ENCODE results near the gene SMIM35. TPM values are rescaled to one million over a fixed set of nuclear protein-coding genes. Genes with fewer than 3 reads are reported as not detected.

The SMIM35 gene
- total and polyA plus RNA-seq, 2 of the 4 experiments (the other 2 are of a cell fraction): not detected

DNA sequence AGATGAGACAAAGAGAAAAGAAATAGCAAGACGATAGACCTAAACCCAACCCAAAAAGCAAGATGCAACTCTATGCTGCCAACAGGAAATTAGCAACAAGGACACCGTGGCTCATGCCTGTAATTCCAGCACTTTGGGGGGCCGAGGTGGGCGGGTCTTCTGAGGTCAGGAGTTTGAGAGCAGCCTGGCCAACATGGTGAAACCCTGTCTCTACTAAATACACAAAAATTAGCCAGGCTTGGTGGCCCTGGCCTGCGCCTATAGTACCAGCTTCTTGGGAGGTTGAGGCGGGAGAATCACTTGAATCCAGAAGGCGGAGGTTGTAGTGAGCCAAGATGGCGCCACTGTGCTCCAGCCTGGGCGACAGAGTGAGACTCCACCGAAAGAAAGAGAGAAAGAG lies 124.9 kb downstream of the SMIM35 start:
- CTCF ChIA-PET: no interaction called here

More for the DNA sequence above, 124.9 kb downstream of the SMIM35 start:
- ATAC-seq (ENCODE audit: low read depth) (no peak), DNase-seq (no peak)
- Histone ChIP-seq H2BK20ac (ENCODE audit: low read depth, low read length) (no peak overlapping the region), H3K14ac (replicated peaks; ENCODE audit: low read depth, low read length) (no peak overlapping the region), H2AK9ac (replicated peaks; ENCODE audit: low read depth, low read length, poor library complexity) (no peak overlapping the region), H2AFZ (replicated peaks; ENCODE audit: low read length, poor library complexity) (no peak overlapping the region), H3K4ac (ENCODE audit: low read depth, low read length) (no peak overlapping the region), H3K4me3 (ENCODE audit: insufficient read depth, low read depth, low read length) (no peak overlapping the region), H3K9me1 (ENCODE audit: insufficient read depth, low read length) (no peaks in the 10 kb centered on the region), H4K20me1 (ENCODE audit: insufficient read depth, low read length) (no peaks in the 10 kb centered on the region), H2AK5ac (ENCODE audit: low read depth, low read length) (no peak overlapping the region), H3K9me3 (ENCODE audit: control insufficient read depth, insufficient read depth, low read length) (no peaks in the 10 kb centered on the region), H3K27ac (ENCODE audit: insufficient read depth, low read length) (no peak overlapping the region), H4K91ac (ENCODE audit: insufficient read depth, low read depth, low read length) (no peak overlapping the region), H3K4me2 (ENCODE audit: low read depth, low read length) (no peak overlapping the region), H2BK120ac (ENCODE audit: low read depth, low read length) (no peak overlapping the region), H3K18ac (ENCODE audit: low read depth, low read length) (no peak overlapping the region), H3K27me3 (ENCODE audit: control insufficient read depth, insufficient read depth, low read length) (no peaks in the 10 kb centered on the region; the same call in 1 of the 2 replicates), H3K4me1 (ENCODE audit: control insufficient read depth, insufficient read depth, low read length) (no peaks in the 10 kb centered on the region), H2BK15ac (ENCODE audit: low read depth, low read length) (no peak overlapping the region), H4K8ac (ENCODE audit: low read depth in 2 of 2, low read length in 2 of 2) (no peak overlapping the region), H3K9ac (ENCODE audit: low read depth, low read length) (no peak overlapping the region), H3K79me1 (ENCODE audit: low read depth in 1 of 2, low read length in 2 of 2) (no peaks in the 10 kb centered on the region), H3K56ac (ENCODE audit: extremely low read depth, insufficient read depth, low read length) (no peak overlapping the region), H4K5ac (ENCODE audit: low read depth, low read length) (no peak overlapping the region), H3K23ac (ENCODE audit: low read depth, low read length) (no peak overlapping the region), H2BK5ac (ENCODE audit: low read depth, low read length, poor library complexity, severe bottlenecking) (no peak overlapping the region), H3K36me3 (ENCODE audit: control insufficient read depth, insufficient read depth, low read length) (no peaks in the 10 kb centered on the region)
- in situ Hi-C loops (cut with MboI; ENCODE audit: low sequenced_read_pairs) (no loop called here), intact Hi-C loops (cut with micrococcal nuclease) (no loop called here), dilution Hi-C loops (cut with HindIII; ENCODE audit: low sequenced_read_pairs, unreplicated experiment) (no loop called here)
- WGBS, 2 experiments (ENCODE audit: extremely low coverage in 2 of 2, insufficient read length in 1 of 2): no CpG with 5 or more reads among the region's 10 CpGs
- TF ChIP-seq MXI1 (IDR thresholded peaks at IDR 0.05; ENCODE audit: borderline replicate concordance, low read depth, low read length) (no peak), RCOR1 (IDR thresholded peaks at IDR 0.05; ENCODE audit: insufficient replicate concordance, low read length) (no peak), CHD1 (IDR thresholded peaks at IDR 0.05; ENCODE audit: low read depth, low read length) (no peak), SMC3 (IDR thresholded peaks at IDR 0.05; ENCODE audit: low read depth, low read length) (no peak), MAZ (IDR thresholded peaks at IDR 0.05; ENCODE audit: borderline replicate concordance, low read depth, low read length) (no peak), BHLHE40 (IDR thresholded peaks at IDR 0.05; ENCODE audit: low read depth, low read length) (no peak), RAD21 (IDR thresholded peaks at IDR 0.05; ENCODE audit: low read length) (no peak), POLR2A (IDR thresholded peaks at IDR 0.05; ENCODE audit: low read depth, low read length) (no peak), CEBPB (IDR thresholded peaks at IDR 0.05; ENCODE audit: low read depth, low read length) (no peak), FOS (IDR thresholded peaks at IDR 0.05; ENCODE audit: low read depth, low read length) (no peak), NFE2L2 (IDR thresholded peaks at IDR 0.05; ENCODE audit: low read depth, low read length) (no peak), MAFK (IDR thresholded peaks at IDR 0.05; ENCODE audit: low read depth, low read length) (no peak), RFX5 (IDR thresholded peaks at IDR 0.05; ENCODE audit: low read depth, low read length) (no peak)
- TF ChIP-seq, protein P1, sequence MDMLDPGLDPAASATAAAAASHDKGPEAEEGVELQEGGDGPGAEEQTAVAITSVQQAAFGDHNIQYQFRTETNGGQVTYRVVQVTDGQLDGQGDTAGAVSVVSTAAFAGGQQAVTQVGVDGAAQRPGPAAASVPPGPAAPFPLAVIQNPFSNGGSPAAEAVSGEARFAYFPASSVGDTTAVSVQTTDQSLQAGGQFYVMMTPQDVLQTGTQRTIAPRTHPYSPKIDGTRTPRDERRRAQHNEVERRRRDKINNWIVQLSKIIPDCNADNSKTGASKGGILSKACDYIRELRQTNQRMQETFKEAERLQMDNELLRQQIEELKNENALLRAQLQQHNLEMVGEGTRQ (IDR thresholded peaks at IDR 0.05; ENCODE audit: low read depth, low read length): no peak
- TF ChIP-seq, protein P2, sequence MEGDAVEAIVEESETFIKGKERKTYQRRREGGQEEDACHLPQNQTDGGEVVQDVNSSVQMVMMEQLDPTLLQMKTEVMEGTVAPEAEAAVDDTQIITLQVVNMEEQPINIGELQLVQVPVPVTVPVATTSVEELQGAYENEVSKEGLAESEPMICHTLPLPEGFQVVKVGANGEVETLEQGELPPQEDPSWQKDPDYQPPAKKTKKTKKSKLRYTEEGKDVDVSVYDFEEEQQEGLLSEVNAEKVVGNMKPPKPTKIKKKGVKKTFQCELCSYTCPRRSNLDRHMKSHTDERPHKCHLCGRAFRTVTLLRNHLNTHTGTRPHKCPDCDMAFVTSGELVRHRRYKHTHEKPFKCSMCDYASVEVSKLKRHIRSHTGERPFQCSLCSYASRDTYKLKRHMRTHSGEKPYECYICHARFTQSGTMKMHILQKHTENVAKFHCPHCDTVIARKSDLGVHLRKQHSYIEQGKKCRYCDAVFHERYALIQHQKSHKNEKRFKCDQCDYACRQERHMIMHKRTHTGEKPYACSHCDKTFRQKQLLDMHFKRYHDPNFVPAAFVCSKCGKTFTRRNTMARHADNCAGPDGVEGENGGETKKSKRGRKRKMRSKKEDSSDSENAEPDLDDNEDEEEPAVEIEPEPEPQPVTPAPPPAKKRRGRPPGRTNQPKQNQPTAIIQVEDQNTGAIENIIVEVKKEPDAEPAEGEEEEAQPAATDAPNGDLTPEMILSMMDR (conservative IDR thresholded peaks at IDR 0.05; ENCODE audit: low read depth, low read length): no peak
- TF ChIP-seq, protein P3, sequence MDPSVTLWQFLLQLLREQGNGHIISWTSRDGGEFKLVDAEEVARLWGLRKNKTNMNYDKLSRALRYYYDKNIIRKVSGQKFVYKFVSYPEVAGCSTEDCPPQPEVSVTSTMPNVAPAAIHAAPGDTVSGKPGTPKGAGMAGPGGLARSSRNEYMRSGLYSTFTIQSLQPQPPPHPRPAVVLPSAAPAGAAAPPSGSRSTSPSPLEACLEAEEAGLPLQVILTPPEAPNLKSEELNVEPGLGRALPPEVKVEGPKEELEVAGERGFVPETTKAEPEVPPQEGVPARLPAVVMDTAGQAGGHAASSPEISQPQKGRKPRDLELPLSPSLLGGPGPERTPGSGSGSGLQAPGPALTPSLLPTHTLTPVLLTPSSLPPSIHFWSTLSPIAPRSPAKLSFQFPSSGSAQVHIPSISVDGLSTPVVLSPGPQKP (IDR thresholded peaks at IDR 0.05; ENCODE audit: borderline replicate concordance, low read depth, low read length): no peak
- POLR2A ChIA-PET (ENCODE audit: unreplicated experiment): no interaction called here
- no TSS peak for BruUV-seq (replicated peaks)
